Measurements from ENCODE around the gene PPM1B.

Gene PPM1B

DNA sequence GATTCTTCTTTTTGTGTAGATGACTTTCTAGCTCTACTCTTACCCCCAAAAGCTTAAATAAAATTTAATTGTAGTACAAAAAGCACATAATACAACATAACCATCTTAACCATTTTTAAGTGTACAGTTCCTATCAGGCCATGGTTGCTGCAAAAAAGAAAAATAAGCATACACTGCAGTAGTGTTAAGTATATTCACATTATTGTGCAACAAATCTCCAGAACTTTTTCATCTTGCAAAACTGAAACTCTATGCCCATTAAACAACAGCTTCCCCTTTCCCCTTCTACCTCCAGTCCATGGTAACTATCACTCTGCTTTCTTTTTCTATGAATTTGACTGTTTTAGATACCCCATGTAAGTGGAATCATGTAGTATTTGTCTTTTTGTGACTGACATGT, 18.1 kb downstream of the PPM1B start (continued):
- TF ChIP-seq, protein P1, sequence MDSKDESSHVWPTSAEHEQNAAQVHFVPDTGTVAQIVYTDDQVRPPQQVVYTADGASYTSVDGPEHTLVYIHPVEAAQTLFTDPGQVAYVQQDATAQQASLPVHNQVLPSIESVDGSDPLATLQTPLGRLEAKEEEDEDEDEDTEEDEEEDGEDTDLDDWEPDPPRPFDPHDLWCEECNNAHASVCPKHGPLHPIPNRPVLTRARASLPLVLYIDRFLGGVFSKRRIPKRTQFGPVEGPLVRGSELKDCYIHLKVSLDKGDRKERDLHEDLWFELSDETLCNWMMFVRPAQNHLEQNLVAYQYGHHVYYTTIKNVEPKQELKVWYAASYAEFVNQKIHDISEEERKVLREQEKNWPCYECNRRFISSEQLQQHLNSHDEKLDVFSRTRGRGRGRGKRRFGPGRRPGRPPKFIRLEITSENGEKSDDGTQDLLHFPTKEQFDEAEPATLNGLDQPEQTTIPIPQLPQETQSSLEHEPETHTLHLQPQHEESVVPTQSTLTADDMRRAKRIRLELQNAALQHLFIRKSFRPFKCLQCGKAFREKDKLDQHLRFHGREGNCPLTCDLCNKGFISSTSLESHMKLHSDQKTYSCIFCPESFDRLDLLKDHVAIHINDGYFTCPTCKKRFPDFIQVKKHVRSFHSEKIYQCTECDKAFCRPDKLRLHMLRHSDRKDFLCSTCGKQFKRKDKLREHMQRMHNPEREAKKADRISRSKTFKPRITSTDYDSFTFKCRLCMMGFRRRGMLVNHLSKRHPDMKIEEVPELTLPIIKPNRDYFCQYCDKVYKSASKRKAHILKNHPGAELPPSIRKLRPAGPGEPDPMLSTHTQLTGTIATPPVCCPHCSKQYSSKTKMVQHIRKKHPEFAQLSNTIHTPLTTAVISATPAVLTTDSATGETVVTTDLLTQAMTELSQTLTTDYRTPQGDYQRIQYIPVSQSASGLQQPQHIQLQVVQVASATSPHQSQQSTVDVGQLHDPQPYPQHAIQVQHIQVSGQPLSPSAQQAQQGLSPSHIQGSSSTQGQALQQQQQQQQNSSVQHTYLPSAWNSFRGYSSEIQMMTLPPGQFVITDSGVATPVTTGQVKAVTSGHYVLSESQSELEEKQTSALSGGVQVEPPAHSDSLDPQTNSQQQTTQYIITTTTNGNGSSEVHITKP (tag by site-specific recombination; IDR thresholded peaks at IDR 0.05): no peak
- TF ChIP-seq ZNF677 (tag by site-specific recombination; IDR thresholded peaks at IDR 0.05) (no peak), RBAK (tag by site-specific recombination; IDR thresholded peaks at IDR 0.05) (no peak)
- TF ChIP-seq, protein P2, sequence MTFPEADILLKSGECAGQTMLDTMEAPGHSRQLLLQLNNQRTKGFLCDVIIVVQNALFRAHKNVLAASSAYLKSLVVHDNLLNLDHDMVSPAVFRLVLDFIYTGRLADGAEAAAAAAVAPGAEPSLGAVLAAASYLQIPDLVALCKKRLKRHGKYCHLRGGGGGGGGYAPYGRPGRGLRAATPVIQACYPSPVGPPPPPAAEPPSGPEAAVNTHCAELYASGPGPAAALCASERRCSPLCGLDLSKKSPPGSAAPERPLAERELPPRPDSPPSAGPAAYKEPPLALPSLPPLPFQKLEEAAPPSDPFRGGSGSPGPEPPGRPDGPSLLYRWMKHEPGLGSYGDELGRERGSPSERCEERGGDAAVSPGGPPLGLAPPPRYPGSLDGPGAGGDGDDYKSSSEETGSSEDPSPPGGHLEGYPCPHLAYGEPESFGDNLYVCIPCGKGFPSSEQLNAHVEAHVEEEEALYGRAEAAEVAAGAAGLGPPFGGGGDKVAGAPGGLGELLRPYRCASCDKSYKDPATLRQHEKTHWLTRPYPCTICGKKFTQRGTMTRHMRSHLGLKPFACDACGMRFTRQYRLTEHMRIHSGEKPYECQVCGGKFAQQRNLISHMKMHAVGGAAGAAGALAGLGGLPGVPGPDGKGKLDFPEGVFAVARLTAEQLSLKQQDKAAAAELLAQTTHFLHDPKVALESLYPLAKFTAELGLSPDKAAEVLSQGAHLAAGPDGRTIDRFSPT (tag by site-specific recombination; IDR thresholded peaks at IDR 0.05): no peak

DNA sequence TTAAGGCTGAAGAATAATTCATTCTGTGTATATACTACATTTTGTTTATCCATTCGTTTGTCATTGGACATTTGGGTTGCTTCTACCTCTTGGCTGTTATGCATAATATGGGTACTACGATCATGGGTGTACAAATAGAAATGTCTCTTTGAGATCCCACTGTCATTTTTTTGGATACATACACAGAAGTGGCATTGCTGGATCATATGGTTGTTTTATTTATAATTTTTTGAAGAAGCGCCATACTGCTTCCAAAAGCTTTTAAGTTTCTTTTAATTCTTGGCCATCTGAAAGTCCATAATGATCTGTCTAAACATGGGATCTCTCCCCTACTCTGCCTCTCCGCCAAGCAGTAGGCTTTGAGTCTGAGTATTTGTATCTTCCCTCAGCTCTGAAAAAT, 18.6 kb downstream of the PPM1B start:
- Histone ChIP-seq H3K4me3 (ENCODE audit: low read depth, low read length) (no peak overlapping the region), H3K9me3 (ENCODE audit: control insufficient read depth, insufficient read depth, low read depth, low read length) (no peaks in the 10 kb centered on the region), H3K36me3 (ENCODE audit: control insufficient read depth in 2 of 2, insufficient read depth in 1 of 2, low read length in 2 of 2) (no peaks in the 10 kb centered on the region; a peak in 1 of 3 replicates), H3K4me1 (ENCODE audit: control insufficient read depth, insufficient read depth, low read length) (peaks cover 4% of the 10 kb centered on the region; the same call in 1 of the 2 replicates), H3K27ac (ENCODE audit: extremely low read depth, low read depth, low read length) (no peak overlapping the region)
- ChIA-PET CTCF (no interaction called here), POLR2A (interaction anchor here (1.1 to 1.9 kb wide), 2 partner anchors 18 to 19 kb away, joined by 3 to 4 read pairs; partner anchors contain the start of gene PPM1B)
- TF ChIP-seq ZNF366 (tag by site-specific recombination; conservative IDR thresholded peaks at IDR 0.05) (no peak), ZXDB (tag by site-specific recombination; IDR thresholded peaks at IDR 0.05) (no peak), ZNF76 (tag by site-specific recombination; IDR thresholded peaks at IDR 0.05; ENCODE audit: borderline replicate concordance, low read depth) (no peak), PRDM1 (tag by site-specific recombination; IDR thresholded peaks at IDR 0.05) (no peak), OVOL3 (tag by site-specific recombination; IDR thresholded peaks at IDR 0.05) (no peak), ZNF561 (tag by site-specific recombination; IDR thresholded peaks at IDR 0.05; ENCODE audit: borderline replicate concordance) (no peak), ZNF776 (tag by site-specific recombination; IDR thresholded peaks at IDR 0.05; ENCODE audit: borderline replicate concordance) (no peak), GLI2 (tag by site-specific recombination; IDR thresholded peaks at IDR 0.05; ENCODE audit: borderline replicate concordance, low read depth) (no peak), ZNF596 (tag by site-specific recombination; IDR thresholded peaks at IDR 0.05) (no peak), ZNF140 (tag by site-specific recombination; IDR thresholded peaks at IDR 0.05) (no peak), ZNF169 (tag by site-specific recombination; IDR thresholded peaks at IDR 0.05) (no peak), ZNF48 (tag by site-specific recombination; IDR thresholded peaks at IDR 0.05) (no peak)
- TF ChIP-seq, protein P3, sequence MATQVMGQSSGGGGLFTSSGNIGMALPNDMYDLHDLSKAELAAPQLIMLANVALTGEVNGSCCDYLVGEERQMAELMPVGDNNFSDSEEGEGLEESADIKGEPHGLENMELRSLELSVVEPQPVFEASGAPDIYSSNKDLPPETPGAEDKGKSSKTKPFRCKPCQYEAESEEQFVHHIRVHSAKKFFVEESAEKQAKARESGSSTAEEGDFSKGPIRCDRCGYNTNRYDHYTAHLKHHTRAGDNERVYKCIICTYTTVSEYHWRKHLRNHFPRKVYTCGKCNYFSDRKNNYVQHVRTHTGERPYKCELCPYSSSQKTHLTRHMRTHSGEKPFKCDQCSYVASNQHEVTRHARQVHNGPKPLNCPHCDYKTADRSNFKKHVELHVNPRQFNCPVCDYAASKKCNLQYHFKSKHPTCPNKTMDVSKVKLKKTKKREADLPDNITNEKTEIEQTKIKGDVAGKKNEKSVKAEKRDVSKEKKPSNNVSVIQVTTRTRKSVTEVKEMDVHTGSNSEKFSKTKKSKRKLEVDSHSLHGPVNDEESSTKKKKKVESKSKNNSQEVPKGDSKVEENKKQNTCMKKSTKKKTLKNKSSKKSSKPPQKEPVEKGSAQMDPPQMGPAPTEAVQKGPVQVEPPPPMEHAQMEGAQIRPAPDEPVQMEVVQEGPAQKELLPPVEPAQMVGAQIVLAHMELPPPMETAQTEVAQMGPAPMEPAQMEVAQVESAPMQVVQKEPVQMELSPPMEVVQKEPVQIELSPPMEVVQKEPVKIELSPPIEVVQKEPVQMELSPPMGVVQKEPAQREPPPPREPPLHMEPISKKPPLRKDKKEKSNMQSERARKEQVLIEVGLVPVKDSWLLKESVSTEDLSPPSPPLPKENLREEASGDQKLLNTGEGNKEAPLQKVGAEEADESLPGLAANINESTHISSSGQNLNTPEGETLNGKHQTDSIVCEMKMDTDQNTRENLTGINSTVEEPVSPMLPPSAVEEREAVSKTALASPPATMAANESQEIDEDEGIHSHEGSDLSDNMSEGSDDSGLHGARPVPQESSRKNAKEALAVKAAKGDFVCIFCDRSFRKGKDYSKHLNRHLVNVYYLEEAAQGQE (tag by site-specific recombination; IDR thresholded peaks at IDR 0.05): no peak
- TF ChIP-seq, protein P4, sequence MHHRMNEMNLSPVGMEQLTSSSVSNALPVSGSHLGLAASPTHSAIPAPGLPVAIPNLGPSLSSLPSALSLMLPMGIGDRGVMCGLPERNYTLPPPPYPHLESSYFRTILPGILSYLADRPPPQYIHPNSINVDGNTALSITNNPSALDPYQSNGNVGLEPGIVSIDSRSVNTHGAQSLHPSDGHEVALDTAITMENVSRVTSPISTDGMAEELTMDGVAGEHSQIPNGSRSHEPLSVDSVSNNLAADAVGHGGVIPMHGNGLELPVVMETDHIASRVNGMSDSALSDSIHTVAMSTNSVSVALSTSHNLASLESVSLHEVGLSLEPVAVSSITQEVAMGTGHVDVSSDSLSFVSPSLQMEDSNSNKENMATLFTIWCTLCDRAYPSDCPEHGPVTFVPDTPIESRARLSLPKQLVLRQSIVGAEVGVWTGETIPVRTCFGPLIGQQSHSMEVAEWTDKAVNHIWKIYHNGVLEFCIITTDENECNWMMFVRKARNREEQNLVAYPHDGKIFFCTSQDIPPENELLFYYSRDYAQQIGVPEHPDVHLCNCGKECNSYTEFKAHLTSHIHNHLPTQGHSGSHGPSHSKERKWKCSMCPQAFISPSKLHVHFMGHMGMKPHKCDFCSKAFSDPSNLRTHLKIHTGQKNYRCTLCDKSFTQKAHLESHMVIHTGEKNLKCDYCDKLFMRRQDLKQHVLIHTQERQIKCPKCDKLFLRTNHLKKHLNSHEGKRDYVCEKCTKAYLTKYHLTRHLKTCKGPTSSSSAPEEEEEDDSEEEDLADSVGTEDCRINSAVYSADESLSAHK (tag by site-specific recombination; IDR thresholded peaks at IDR 0.05): no peak
- TF ChIP-seq, protein P5, sequence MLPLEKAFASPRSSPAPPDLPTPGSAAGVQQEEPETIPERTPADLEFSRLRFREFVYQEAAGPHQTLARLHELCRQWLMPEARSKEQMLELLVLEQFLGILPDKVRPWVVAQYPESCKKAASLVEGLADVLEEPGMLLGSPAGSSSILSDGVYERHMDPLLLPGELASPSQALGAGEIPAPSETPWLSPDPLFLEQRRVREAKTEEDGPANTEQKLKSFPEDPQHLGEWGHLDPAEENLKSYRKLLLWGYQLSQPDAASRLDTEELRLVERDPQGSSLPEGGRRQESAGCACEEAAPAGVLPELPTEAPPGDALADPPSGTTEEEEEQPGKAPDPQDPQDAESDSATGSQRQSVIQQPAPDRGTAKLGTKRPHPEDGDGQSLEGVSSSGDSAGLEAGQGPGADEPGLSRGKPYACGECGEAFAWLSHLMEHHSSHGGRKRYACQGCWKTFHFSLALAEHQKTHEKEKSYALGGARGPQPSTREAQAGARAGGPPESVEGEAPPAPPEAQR (tag by site-specific recombination; IDR thresholded peaks at IDR 0.05): no peak
- TF ChIP-seq, protein P6, sequence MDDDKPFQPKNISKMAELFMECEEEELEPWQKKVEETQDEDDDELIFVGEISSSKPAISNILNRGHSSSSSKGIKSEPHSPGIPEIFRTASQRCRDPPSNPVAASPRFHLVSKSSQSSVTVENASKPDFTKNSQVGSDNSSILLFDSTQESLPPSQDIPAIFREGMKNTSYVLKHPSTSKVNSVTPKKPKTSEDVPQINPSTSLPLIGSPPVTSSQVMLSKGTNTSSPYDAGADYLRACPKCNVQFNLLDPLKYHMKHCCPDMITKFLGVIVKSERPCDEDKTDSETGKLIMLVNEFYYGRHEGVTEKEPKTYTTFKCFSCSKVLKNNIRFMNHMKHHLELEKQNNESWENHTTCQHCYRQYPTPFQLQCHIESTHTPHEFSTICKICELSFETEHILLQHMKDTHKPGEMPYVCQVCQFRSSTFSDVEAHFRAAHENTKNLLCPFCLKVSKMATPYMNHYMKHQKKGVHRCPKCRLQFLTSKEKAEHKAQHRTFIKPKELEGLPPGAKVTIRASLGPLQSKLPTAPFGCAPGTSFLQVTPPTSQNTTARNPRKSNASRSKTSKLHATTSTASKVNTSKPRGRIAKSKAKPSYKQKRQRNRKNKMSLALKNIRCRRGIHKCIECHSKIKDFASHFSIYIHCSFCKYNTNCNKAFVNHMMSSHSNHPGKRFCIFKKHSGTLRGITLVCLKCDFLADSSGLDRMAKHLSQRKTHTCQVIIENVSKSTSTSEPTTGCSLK (tag by site-specific recombination; IDR thresholded peaks at IDR 0.05): no peak
